ENCODE data around the gene LUM.

The LUM gene

GRCh38 chr12:91058786-91059185, 52.5 kb downstream of the LUM start:
- H3K4me2 ChIP-seq: no peak overlapping the region
- TF ChIP-seq Cebpa-rat (IDR thresholded peaks at IDR 0.05): no peak

GRCh38 chr12:91057368-91058165, 53.7 kb downstream of the LUM start, which contains the start of gene KERA:
TSS of gene KERA (minus strand) at chr12:91058024. CDS start at chr12:91056281, 1,743 bp downstream.
- Histone ChIP-seq H3K36me3 (no peaks in the 10 kb centered on the region), H3K9me3 (no peaks in the 10 kb centered on the region), H3K4me2 (no peak within 1 kb of the TSS), H3K4me3 (no peak within 1 kb of the TSS), H3K27me3 (no peaks in the 10 kb centered on the region), H4K20me1 (no peaks in the 10 kb centered on the region), H3K9ac (no peak within 1 kb of the TSS), H3K4me1 (no peaks in the 10 kb centered on the region), H3K27ac (no peak within 1 kb of the TSS)
- TF ChIP-seq Cebpa-rat (IDR thresholded peaks at IDR 0.05): no peak

More at GRCh38 chr12:91058786-91059185, 52.5 kb downstream of the LUM start:
- H3K36me3 ChIP-seq: no peaks in the 10 kb centered on the region
- no peaks in the 10 kb centered on the region for H3K27me3 ChIP-seq
- no peak overlapping the region for H3K4me3 ChIP-seq
- H3K4me1 ChIP-seq: no peaks in the 10 kb centered on the region
- H3K9ac ChIP-seq: no peak overlapping the region
- no peaks in the 10 kb centered on the region for H4K20me1 ChIP-seq
- H3K27ac ChIP-seq: no peak overlapping the region
- no peaks in the 10 kb centered on the region for H3K9me3 ChIP-seq

- Histone ChIP-seq H3K27ac (no peak overlapping the region), H3K4me1 (no peaks in the 10 kb centered on the region), H3K9me3 (no peaks in the 10 kb centered on the region), H4K20me1 (no peaks in the 10 kb centered on the region), H3K27me3 (no peaks in the 10 kb centered on the region), H3K36me3 (no peaks in the 10 kb centered on the region), H3K4me2 (no peak overlapping the region), H3K9ac (no peak overlapping the region), H3K4me3 (no peak overlapping the region)
- TF ChIP-seq Cebpa-rat (IDR thresholded peaks at IDR 0.05): no peak
Observed at GRCh38 chr12:91056488-91056887, 54.8 kb downstream of the LUM start.

- Histone ChIP-seq H3K4me1 (no peaks in the 10 kb centered on the region), H3K27ac (no peak overlapping the region), H3K9ac (no peak overlapping the region)
Observed at GRCh38 chr12:91055976-91056375, 55.3 kb downstream of the LUM start.

GRCh38 chr12:91053951-91054715, 57.2 kb downstream of the LUM start:
- Histone ChIP-seq H3K36me3 (no peaks in the 10 kb centered on the region), H4K20me1 (no peaks in the 10 kb centered on the region), H3K4me3 (no peak overlapping the region), H3K27me3 (no peaks in the 10 kb centered on the region), H3K4me2 (no peak overlapping the region), H3K4me1 (no peaks in the 10 kb centered on the region), H3K27ac (no peak overlapping the region), H3K9me3 (no peaks in the 10 kb centered on the region), H3K9ac (no peak overlapping the region)
- no peak for TF ChIP-seq Cebpa-rat (IDR thresholded peaks at IDR 0.05)

More at GRCh38 chr12:91055976-91056375, 55.3 kb downstream of the LUM start:
- TF ChIP-seq Cebpa-rat (IDR thresholded peaks at IDR 0.05): no peak
- Histone ChIP-seq H3K4me3 (no peak overlapping the region), H4K20me1 (no peaks in the 10 kb centered on the region), H3K36me3 (no peaks in the 10 kb centered on the region), H3K27me3 (no peaks in the 10 kb centered on the region), H3K4me2 (no peak overlapping the region), H3K9me3 (no peaks in the 10 kb centered on the region)

All from BLaER1 (cell line).